CD4-positive, alpha-beta T cell treated with Interleukin-6 for 4 hours (primary cell): ENCODE data around the gene FOXE3.

Experiments used
- DNase-seq: peaks from one replicate; pipeline ENCODE4 v3.0.0-alpha.2; 2020; ENCODE audit warnings: mixed read lengths

The FOXE3 gene

GRCh38 chr1:47415728-47416318, at the start of gene FOXE3:
Gene FOXE3 (plus strand): TSS chr1:47416285. CDS start chr1:47416316, 31 bp downstream.
- DNase-seq: no peak

DNA sequence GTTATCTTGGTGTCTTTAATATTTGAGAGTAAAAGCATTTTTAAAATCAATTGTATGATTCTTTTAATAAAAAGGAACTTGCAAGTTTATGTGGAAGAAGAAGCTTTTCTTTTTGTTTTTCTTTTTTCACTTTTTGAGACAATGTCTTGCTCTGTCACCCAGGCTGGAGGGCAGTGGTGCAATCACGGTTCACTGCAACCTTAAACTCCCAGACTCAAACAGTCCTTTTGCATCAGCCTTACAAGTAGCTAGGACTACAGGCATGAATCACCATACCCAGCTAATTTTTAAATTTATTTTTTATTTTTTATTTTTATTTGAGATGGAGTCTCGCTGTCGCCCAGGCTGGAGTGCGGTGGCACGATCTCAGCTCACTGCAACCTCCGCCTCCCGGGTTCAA, 48.4 kb upstream of the FOXE3 start:
- DNase-seq: no peak

DNA sequence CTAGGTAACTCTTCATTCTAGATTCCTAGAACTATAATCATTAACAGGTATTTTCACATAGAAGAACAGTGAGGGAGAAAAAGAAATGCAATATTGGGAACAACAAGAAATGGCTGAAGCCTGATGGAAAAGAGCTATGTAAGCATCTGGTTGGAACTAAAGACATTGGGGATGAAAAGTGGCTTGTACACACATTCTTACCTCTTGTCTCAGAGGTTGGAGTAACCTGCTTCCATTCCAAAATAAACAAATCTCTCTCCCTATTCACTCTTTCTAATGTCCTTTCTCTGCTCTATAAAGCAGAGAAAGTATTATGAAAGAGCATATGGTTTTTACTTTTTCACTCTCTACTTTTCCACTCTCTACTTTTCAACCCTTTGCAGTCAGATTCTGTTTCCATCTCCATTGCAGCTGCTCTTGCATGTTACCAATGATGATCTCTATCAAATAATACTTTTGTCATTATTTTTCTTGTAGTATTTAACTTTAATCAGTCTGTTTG, 45.0 kb upstream of the FOXE3 start:
- DNase-seq: no peak

GRCh38 chr1:47374501-47374900, 41.6 kb upstream of the FOXE3 start:
- DNase-seq: no peak

DNA sequence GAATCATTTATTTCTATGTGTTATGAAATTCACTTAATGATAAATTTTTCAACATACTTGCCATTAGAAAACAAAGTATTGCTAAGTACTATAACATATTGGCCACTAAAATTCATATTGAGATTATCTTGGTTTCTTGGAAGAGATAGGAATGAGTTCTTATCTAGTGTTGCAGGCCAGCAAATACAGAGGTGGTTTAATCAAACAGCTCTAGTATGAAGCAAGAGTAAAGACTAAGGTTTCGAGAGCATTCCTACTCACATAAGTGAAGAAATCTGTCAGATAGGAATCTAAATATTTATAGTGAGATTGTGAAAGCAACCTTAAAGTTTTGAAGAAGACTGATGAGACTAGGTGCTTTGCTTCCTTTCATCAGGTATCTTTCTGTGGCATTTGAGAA, 37.9 kb upstream of the FOXE3 start:
- no peak for DNase-seq

DNA sequence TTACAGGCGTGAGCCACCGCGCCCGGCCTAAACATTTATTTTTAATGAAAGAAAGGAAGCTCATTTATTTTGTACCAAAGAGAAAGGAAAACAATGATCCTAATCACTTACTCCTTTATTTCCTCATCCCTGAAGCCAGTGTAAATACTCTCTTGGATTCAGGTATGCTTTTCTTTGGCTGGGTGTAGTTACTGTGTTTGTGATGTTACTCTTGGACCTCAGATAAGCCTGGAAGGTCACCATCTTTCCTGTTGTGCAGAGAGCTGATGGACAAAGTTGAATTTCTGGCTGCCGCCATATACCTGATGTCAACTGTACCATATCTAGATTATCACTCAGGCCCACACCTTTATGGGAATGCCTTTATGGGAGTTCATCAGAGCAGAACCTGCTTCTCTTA, 35.4 kb upstream of the FOXE3 start:
- no peak for DNase-seq

GRCh38 chr1:47382399-47382983, 33.6 kb upstream of the FOXE3 start:
- DNase-seq: no peak

GRCh38 chr1:47384083-47384482, 32.0 kb upstream of the FOXE3 start:
- DNase-seq: no peak

DNA sequence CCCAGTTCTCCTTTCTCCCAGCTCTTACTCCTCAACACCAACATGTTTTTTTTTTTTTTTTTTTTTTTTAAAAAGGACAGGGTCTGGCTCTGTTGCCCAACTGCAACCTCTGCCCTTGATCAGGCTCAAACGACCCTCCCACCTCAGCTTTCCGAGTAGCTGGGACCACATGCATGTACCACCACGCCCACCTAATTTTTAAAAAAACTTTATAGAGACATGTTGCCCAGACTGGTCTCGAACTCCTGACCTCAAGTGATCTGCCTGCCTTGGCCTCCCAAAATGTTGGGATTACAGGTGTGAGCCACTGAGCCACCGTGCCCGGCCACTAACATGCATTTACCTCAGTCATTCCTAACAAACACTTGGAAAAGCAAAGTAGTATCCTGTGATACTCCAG, 31.1 kb upstream of the FOXE3 start:
- DNase-seq: no peak

DNA sequence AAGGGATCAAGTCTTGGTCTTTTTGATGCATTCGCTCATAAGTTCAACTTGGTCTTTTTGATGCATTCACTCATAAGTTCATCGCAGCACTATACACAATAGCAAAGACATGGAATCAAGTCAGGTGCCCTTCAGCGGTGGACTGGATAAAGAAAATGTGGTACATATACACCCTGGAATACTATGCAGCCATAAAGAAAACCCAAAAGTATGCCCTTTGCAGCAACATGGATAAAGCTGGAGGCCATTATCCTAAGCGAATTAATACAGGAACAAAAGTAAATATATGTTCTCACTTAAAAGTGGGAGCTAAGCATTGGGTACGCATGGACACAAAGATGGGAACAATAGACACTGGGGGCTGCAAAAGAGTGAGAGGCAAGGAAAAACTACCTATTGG, 29.8 kb upstream of the FOXE3 start:
- no peak for DNase-seq

GRCh38 chr1:47388030-47388890, 27.8 kb upstream of the FOXE3 start:
- no peak for DNase-seq

DNA sequence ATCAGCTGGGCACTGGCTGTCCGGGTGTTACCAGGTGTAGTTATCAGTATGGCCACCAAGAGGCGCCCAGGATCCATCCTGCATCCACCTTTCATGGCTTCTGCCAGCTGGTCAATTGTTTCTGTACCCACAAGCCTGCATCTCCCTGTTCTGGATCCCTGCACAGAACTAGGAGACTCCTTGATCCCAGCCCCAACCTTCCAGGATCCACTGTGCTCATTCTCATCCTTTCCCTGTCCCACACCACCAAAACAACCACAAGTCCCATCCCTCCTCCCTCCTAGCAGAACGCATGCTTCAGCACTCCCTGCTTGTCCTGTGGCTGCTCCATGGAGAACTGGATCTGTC, 27.2 kb upstream of the FOXE3 start:
- DNase-seq: peak; percentile 42

DNA sequence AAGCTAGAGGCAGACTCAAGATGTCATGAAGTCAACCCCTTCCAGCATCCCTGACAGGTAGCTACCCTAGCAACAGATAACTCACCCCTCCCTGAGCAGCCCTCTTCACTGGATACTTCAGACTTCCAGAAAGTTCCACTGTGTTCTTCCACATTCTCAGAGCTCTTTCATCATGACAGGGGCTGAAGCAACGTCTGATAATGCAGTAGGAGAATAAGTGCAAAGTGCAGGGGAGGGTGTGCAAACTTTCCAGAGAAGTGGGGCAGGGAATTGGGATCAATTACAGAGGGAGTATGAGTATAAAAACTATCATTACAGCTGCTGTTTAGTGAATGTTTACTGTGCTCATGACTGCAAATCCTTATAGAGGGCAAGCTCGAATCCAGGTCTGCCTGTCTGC, 26.4 kb upstream of the FOXE3 start:
- no peak for DNase-seq

DNA sequence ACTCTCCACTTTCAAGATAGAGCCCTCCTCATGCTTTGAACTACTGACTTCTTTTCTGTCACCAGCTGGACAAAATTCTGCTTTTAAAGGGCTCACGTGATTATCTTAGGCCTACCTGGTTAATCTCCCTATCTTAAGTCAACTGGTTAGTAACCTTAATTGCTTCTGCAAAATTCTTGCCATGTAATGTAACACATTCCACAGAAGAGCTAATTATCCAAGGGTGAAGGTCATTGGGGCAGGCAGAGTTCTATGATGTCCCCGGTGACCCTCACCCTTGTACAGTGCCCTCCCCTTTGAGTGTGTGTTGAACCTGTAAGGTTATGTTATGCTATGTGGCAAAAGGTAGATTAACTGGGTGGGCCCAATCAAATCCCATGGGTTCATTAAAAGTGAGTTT, 25.2 kb upstream of the FOXE3 start:
- no peak for DNase-seq

DNA sequence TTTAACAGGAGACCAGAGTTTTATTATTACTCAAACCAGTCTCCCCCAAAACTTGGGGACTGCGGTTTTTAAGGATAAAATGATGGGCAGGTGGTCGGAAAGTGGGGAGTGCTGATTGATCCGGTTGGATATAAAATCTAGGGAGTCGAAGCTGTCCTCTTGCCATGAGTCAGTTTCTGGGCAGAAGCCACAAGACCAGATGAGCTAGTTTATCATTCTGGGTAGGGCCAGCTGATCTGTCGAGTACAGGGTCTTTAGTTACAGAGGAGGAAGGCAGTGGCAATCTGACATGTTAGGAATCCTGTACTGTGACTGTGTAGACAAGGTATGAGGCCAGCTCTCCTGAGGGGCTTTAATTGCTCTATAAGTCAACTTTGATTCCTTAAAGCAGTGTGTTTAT, 22.9 kb upstream of the FOXE3 start:
- no peak for DNase-seq

GRCh38 chr1:47395433-47395832, 20.7 kb upstream of the FOXE3 start:
- DNase-seq: no peak

GRCh38 chr1:47396671-47397196, 19.4 kb upstream of the FOXE3 start:
- DNase-seq: no peak

- no peak for DNase-seq
Measured at GRCh38 chr1:47399138-47399845, 16.8 kb upstream of the FOXE3 start.

DNA sequence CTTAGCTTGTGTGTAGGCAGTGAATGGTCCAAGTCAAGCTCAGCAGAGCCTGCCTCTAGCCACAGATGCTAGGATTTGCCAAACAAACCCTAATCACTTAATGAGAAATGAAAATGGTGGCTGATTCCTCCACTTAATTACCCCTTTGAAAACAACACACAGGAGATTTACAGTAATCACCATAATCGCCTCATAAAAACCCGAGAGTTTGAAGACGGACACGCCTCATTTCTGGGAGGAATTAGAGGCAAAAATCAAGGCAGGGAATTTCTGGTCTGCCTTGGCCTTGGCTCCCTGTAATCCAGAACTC, 16.3 kb upstream of the FOXE3 start:
- no peak for DNase-seq

- DNase-seq: no peak
Measured at GRCh38 chr1:47401761-47402160, 14.3 kb upstream of the FOXE3 start.

- DNase-seq: no peak
Measured at GRCh38 chr1:47402591-47402990, 13.5 kb upstream of the FOXE3 start.

GRCh38 chr1:47403321-47403910, 12.7 kb upstream of the FOXE3 start:
- DNase-seq: no peak

DNA sequence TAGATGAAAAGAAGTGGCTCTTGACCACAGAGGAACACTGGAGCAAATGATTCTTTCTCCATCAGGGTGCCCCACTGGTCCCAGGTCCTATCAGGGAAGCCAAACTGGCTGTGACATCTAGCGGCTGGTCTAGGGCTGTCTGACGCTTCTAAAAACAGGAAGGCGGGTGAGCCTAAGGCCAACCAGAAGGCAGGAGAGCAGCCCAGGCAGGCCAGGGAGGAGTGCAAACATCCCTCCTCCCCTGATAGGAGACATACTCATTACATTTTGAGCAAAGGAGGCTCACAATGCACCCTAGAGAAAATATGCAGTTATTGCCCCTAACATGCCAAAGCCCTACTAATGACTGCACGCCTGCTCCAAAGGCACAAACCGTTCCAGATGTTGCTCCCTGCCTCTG, 10.4 kb upstream of the FOXE3 start:
- no peak for DNase-seq
